NB4 (cell line): ENCODE results near the gene SLAMF6.
"Not testable (repeated sequence)": the region's sequence is repeated elsewhere in the genome, so short reads cannot be mapped to it uniquely, and the experiment has no call there.

Experiments
- CTCF ChIP-seq: IDR thresholded peaks from one replicate; pipeline ENCODE4 v1.5.1; 2012; ENCODE audit warnings: low read depth, low read length
- POLR2A ChIP-seq: IDR thresholded peaks from 2 replicates; pipeline ENCODE4 v1.6.1; 2011; ENCODE audit warnings: mild to moderate bottlenecking; ENCODE audit not compliant: insufficient read length; ENCODE audit errors: extremely low read depth

- TF ChIP-seq CTCF, POLR2A: not testable (repeated sequence)
Measured at GRCh38 chr1:160480781-160481180, 42.3 kb downstream of the SLAMF6 start.
